ENCODE data around the gene ENPEP.
"Not testable (repeated sequence)": the region's sequence is repeated elsewhere in the genome, so short reads cannot be mapped to it uniquely, and the experiment has no call there.

Gene ENPEP

GRCh38 chr4:110520886-110521285, 44.9 kb downstream of the ENPEP start:
- no peak for DNase-seq

- no peak for DNase-seq
Measured at GRCh38 chr4:110526589-110526988, 50.6 kb downstream of the ENPEP start.

- DNase-seq = no peak
Measured at GRCh38 chr4:110527156-110527555, 51.2 kb downstream of the ENPEP start.

DNA sequence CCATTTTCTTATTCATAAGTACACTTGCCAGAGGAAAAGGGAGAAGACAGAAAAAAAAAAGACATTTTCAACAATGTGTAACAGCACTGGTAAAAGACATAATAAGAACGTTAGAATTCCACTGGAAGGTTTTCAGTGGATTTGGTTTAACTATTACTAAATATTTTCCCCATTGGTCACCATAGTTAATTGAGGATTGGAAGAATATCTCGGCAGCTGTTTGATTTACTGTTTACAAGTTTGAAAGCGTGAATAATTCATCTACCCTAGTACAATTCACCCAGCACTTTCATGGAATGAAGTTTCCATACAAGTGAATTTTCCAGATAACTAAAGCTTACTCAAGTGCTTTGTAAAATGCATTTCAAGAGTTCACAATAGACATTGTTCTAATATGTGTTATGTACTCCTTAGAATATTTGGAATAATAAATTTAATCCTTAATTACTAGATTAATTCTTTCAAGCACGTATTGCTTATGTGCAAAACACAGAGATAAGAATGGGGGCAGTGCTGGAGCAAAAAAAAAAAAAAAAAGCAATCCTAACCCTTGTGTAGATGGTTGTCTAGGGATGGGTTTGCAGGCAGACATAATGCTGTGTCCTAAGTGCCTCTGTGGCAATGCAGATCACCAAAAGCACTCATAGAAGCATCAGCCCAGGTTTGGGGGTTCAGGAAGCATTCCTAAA, 57.1 kb downstream of the ENPEP start:
- DNase-seq = no peak

- no peak for DNase-seq
Measured at GRCh38 chr4:110533590-110533910, 57.6 kb downstream of the ENPEP start.

GRCh38 chr4:110533940-110534339, 58.0 kb downstream of the ENPEP start:
- DNase-seq = no peak

- no peak for DNase-seq
Measured at GRCh38 chr4:110540581-110540980, 64.6 kb downstream of the ENPEP start.

GRCh38 chr4:110540982-110541451, 65.1 kb downstream of the ENPEP start:
- no peak for DNase-seq

GRCh38 chr4:110543577-110543976, 67.6 kb downstream of the ENPEP start:
- DNase-seq = no peak

- DNase-seq = no peak
Measured at GRCh38 chr4:110544594-110544993, 68.6 kb downstream of the ENPEP start.

DNA sequence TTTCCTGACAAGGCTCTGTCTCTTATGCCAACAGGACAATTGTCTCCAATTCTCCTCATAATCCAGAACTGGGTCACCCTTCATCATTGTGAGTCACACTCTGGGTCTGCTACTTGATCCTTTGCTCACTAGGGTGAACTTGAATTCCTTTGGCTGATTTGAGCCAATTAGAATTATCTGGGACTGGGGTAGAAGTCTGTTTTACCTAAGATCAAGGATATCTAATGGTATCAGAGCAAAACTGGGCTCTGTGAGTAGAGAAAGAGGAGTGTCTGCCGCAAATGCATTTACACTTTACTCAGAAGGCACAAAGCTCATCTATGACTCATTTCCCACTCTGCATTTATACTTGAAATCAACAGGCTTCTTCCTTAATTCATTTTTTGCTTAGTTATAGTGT, 74.3 kb downstream of the ENPEP start:
- DNase-seq = no peak

- DNase-seq = no peak
Measured at GRCh38 chr4:110553197-110553596, 77.2 kb downstream of the ENPEP start.

DNA sequence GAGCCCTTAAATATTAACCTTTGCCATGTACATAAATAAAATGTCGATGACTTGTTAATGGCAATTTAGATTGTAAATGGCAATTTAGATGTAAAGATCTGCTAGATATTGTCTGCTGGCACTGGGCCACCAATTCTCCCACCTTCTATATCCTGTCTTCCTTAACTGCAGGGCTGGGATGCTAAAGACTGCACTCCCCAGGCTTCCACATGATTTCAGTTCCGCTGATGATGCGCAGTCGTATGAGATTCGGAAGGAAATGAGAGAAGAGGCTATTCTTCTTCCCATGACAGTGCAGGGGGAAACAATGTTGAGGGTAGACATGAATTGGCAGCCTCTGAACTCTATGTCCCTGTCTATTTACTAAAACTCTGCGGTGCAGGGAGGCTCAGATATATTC, 91.3 kb downstream of the ENPEP start:
- DNase-seq = no peak

DNA sequence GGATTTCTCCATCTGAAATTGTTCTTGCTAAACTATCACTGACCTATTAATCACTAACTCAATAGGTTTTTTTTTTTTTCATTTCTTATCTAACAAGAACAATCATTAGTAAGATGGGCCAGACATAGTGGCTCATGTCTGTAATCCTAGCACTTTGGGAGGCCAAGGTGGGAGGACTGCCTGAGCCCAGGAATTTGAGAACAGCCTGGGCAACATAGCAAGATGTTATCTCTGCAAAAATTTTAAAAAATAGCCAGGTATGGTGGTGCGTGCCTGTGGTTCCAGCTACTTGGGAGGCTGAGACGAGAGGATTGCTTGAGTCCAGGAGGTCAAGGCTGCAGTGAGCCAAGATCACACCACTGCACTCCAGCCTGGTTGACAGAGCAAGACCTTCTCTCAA, 100.7 kb downstream of the ENPEP start:
- not testable (repeated sequence) for DNase-seq

DNA sequence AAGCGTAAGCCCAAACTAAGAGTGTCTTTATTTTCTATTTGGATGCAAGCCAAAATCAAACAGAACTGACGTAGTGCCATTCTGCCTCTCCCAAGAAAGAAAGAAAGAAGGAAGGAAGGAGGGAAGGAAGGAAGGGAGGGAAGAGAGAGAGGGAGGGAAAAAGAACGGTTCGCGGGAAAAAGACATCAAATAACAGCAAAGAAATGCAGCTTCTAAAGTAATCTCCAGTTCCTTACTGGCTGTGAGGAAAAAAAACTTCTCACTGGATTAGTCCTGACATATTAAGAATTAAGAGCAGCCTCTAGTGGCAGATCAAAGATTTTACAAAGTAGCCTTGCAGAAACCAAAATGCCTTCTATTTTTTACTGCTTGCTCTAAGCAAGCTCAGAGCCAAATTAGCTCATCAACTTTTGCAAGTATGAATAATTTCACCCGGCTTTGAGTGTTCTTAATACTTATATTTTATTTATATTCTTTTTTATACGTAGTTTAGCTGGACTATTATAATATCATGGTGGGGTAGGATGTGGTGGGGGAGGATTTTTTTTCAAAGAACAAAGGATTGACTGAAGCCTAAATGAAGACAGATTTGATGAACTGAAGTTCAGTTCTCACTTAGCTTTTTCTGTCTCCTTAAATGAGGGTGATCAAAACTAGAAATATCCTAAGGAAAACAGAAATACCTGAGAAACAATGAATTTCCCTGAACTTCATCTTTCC, 110.3 kb downstream of the ENPEP start:
- no peak for DNase-seq

DNA sequence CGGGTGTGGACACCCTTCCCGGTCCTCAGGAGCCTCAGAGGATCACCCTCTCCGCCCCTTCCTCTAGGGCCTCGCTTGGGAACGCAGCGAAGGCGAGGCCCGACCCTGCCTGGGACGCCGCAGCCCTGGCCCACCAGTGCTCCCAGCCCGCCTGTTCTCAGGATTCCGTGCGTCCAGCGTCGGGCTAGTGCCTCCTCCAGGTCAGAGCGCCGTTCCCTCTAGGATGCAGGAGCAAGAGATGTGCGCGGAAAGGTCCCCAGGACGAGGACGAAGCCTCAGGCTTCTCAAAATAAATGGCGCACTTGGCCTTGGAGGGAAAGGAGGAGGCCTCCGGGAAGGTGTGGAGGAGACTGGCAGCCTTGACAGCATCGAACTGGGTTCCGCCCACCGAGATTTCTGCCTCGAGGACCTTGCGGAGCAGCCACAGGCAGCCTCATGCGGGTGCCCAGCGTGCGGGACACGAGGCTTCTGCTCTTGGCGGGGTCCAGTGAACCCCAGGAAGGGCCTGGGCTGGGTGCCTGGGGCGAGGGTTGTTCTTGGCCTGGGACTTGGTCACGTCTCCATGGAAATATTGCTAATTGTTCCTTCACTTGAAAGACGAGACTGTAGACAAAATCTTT, 111.8 kb downstream of the ENPEP start:
- DNase-seq = no peak

DNA sequence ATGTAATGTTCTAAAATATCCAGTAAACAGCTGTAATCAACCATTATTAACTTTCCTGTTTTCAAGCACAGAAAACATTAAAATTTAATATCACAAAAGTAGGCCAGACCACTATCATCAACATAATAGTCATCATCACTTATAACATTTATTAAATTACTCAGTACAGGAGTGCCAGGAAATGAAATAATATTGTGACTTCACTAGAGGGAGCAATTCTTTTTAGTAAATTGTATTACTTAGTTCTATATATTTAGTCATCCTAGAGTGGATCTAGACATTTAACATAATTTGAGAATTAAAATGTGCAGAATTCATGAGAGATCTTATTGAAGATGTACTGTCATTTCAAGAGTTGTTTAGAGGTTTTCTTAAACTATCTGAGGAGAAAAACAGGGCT, 113.3 kb downstream of the ENPEP start:
- no peak for DNase-seq

- no peak for DNase-seq
Measured at GRCh38 chr4:110595583-110595982, 119.6 kb downstream of the ENPEP start.

GRCh38 chr4:110596431-110596830, 120.5 kb downstream of the ENPEP start:
- no peak for DNase-seq

DNA sequence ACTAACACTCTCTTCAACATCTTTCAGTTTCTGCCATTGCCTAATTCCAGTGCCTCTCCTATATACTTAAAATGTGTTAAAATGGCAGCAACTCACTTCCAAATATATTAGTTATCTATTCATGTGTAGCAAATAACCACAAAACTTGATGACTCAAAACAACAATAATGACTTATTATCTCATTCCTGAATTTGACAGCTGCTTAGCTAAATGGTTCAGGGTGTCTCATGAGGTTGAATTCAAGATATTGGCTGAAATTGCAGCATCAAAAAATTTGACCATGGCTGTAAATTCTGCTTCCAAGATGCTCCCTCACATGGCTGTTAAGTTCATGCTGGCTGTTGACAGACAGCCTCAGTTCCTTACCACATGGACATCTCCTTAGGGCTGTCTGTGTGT, 121.6 kb downstream of the ENPEP start:
- no peak for DNase-seq

DNA sequence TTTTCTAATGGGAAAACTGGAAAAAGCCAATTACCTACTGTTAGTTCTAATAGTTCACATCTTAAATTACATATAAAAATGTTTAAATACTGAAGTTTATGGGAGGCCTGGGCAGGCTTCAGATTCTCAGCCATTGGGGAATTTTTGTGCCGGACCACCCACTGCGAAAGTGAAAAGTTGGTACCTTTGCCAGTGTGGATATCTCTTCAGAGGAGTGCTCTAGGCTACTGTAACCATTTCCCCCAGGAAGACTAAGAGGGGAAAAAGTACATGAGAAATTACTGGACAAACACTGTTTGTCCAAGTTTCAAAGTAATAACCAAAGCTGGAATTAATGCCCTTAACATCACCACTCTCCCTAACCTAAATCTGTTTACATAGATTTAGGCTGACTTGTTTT, 126.1 kb downstream of the ENPEP start:
- DNase-seq = no peak

GRCh38 chr4:110605077-110605476, 129.1 kb downstream of the ENPEP start:
- no peak for DNase-seq

GRCh38 chr4:110609044-110609750, 133.2 kb downstream of the ENPEP start:
- no peak for DNase-seq

DNA sequence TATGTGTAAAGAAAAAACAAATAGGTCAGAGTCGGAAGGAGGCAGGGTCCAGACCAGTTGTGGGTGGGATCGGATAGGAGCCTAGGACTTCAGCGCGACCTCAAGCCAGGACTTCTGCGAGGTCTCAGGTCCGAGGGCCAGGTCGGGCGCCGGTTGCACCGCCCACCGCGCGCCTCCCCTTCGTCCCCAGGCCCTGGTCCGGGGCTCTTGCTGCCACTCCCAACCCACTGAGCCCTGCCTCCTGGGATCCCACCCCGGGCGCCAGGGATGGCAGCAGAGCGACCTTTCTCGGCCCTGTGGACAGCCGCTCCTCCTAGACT, 134.6 kb downstream of the ENPEP start:
- DNase-seq = no peak

All from stimulated activated CD8-positive, alpha-beta memory T cell treated with anti-CD3 and anti-CD28 coated beads, Interleukin-4, amount 100 ng/mL, for 48 hours (primary cell).